Bronchial epithelial cell (primary cell): ENCODE results near the gene APOA5. TPM values are rescaled to one million over a fixed set of nuclear protein-coding genes. Genes with fewer than 3 reads are reported as not detected.
"Not testable (repeated sequence)": the region's sequence is repeated elsewhere in the genome, so short reads cannot be mapped to it uniquely, and the experiment has no call there.

Experiments used
- DNase-seq: peaks from one replicate; pipeline ENCODE4 v3.0.0-alpha.2; 2010; ENCODE audit warnings: low read depth
- FAIRE-seq: peaks from 2 replicates; lab custom pipeline; 2011; peaks lifted over from hg19 to GRCh38; lab: Jason Lieb, UNC
- H3K27me3 ChIP-seq: 2 replicates; pipeline ENCODE4 v1.5.1; 2011; ENCODE audit warnings: low read length; ENCODE audit not compliant: control insufficient read depth, insufficient read depth
- H3K36me3 ChIP-seq: 2 replicates; pipeline ENCODE4 v1.5.1; 2011; ENCODE audit warnings: low read length; ENCODE audit not compliant: control insufficient read depth, insufficient read depth
- H3K4me3 ChIP-seq: 2 replicates; pipeline ENCODE4 v1.5.1; 2011; ENCODE audit warnings: mild to moderate bottlenecking, low read depth, low read length, control low read depth
- CTCF ChIP-seq: IDR thresholded peaks from 2 replicates; pipeline ENCODE4 v1.5.1; 2011; ENCODE audit warnings: mild to moderate bottlenecking, moderate library complexity, low read length, control low read depth, inconsistent platforms; ENCODE audit not compliant: insufficient read depth, severe bottlenecking
- total RNA-seq: library from RNA; depleted of rRNA; stranded (reverse); fragments of >200 nt; gene quantifications from 2 replicates; pipeline ENCODE4 v1.2.1, GENCODE V29; 2014

APOA5 gene
- total RNA-seq, 1 donor from 2014 or later = not detected

GRCh38 chr11:116771935-116772334 is 19.7 kb downstream of the APOA5 start:
- Histone ChIP-seq H3K27me3 (no peaks in the 10 kb centered on the region), H3K4me3 (peak overlapping the region; percentile 70), H3K36me3 (peaks cover 4% of the 10 kb centered on the region)
- DNase-seq = no peak
- no peak for FAIRE-seq
- no peak for TF ChIP-seq CTCF

- no peak for DNase-seq
- H3K4me3 ChIP-seq = no peak overlapping the region
- no peaks in the 10 kb centered on the region for H3K27me3 ChIP-seq
- no peak for TF ChIP-seq CTCF
- FAIRE-seq = no peak
- peaks cover 5% of the 10 kb centered on the region for H3K36me3 ChIP-seq
These were observed 29.5 kb downstream of the APOA5 start for GRCh38 chr11:116762132-116762531.

GRCh38 chr11:116756044-116756443 is 35.6 kb downstream of the APOA5 start:
- not testable (repeated sequence) for H3K36me3 ChIP-seq, H3K27me3 ChIP-seq, H3K4me3 ChIP-seq, FAIRE-seq, DNase-seq

GRCh38 chr11:116750070-116750718 is 41.5 kb downstream of the APOA5 start:
- FAIRE-seq (no peak), DNase-seq (no peak)
- no peaks in the 10 kb centered on the region for H3K27me3 ChIP-seq
- no peak for TF ChIP-seq CTCF
- H3K36me3 ChIP-seq = peaks cover 5% of the 10 kb centered on the region
- no peak overlapping the region for H3K4me3 ChIP-seq

- Histone ChIP-seq H3K4me3 (no peak overlapping the region), H3K27me3 (no peaks in the 10 kb centered on the region), H3K36me3 (no peaks in the 10 kb centered on the region)
- FAIRE-seq (no peak), DNase-seq (peak; percentile 77)
- TF ChIP-seq CTCF = no peak
These were observed 49.6 kb downstream of the APOA5 start for GRCh38 chr11:116742104-116742503.

- FAIRE-seq (no peak), DNase-seq (no peak)
- Histone ChIP-seq H3K4me3 (no peak overlapping the region), H3K36me3 (no peaks in the 10 kb centered on the region), H3K27me3 (no peaks in the 10 kb centered on the region)
- no peak for TF ChIP-seq CTCF
These were observed 50.9 kb downstream of the APOA5 start for GRCh38 chr11:116740741-116741140.

Other genes with a start within 250 kb of the APOA5 start
- gene BUD13, start 18.9 kb downstream of the APOA5 start, total RNA-seq = 12.4 and 14.2 TPM in 2 replicates
- gene ZPR1, start 3.9 kb downstream of the APOA5 start, total RNA-seq = 50.1 and 74.2 TPM in 2 replicates
- not detected in 2 replicates for gene APOA4, start 31.4 kb upstream of the APOA5 start, total RNA-seq
- not detected in 2 replicates for gene APOC3, start 38.0 kb upstream of the APOA5 start, total RNA-seq
- gene APOA1, start 45.7 kb upstream of the APOA5 start, total RNA-seq = not detected in 2 replicates